ENCODE results near the gene KLK7. TPM values are rescaled to one million over a fixed set of nuclear protein-coding genes. Genes with fewer than 3 reads are reported as not detected.

Gene KLK7
- total RNA-seq, 1 experiment from 2014 or later: not detected

DNA sequence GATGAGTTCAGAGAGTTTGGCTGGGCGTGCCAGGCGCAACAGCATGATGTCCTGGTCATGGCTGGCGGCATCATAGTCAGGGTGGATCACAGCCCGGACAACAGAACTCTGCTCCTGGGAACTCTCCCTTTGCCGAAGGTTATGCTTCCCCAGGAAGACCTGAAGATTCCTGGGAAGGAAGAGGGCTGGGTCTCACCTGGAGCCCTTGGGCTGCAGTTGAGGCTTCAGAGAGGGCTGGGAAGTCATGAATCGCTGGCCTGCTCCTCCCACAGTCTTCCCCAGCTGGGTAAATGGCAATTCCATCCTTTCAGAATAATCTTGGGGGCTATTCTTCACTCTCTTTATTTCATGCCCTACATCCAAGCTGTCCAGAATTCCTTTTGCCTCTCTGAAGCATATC, 20.3 kb downstream of the KLK7 start:
- Histone ChIP-seq H3K4me3 (ENCODE audit: low read depth, low read length, poor library complexity, severe bottlenecking) (no peak overlapping the region), H3K9me3 (ENCODE audit: low read depth, low read length, poor library complexity, severe bottlenecking) (no peaks in the 10 kb centered on the region), H3K27me3 (replicated peaks; ENCODE audit: insufficient read depth, low read depth, low read length, poor library complexity) (peaks cover 34% of the 10 kb centered on the region), H3K4me1 (ENCODE audit: insufficient read depth, low read length, poor library complexity, severe bottlenecking) (no peaks in the 10 kb centered on the region), H3K27ac (ENCODE audit: low read depth, low read length, poor library complexity, severe bottlenecking) (no peak overlapping the region), H3K36me3 (ENCODE audit: insufficient read depth, low read length, poor library complexity, severe bottlenecking) (no peaks in the 10 kb centered on the region)
- POLR2A ChIA-PET (ENCODE audit: low non-redundant PET): no interaction called here
- BruUV-seq (replicated peaks): no TSS peak
- DNase-seq (ENCODE audit: low spot score): no peak
- intact Hi-C loops (cut with micrococcal nuclease; ENCODE audit: unreplicated experiment): no loop called here
- no peak for TF ChIP-seq EZH2 (IDR thresholded peaks at IDR 0.05; ENCODE audit: borderline replicate concordance, low read depth, low read length, poor library complexity, severe bottlenecking)
- TF ChIP-seq, protein P1, sequence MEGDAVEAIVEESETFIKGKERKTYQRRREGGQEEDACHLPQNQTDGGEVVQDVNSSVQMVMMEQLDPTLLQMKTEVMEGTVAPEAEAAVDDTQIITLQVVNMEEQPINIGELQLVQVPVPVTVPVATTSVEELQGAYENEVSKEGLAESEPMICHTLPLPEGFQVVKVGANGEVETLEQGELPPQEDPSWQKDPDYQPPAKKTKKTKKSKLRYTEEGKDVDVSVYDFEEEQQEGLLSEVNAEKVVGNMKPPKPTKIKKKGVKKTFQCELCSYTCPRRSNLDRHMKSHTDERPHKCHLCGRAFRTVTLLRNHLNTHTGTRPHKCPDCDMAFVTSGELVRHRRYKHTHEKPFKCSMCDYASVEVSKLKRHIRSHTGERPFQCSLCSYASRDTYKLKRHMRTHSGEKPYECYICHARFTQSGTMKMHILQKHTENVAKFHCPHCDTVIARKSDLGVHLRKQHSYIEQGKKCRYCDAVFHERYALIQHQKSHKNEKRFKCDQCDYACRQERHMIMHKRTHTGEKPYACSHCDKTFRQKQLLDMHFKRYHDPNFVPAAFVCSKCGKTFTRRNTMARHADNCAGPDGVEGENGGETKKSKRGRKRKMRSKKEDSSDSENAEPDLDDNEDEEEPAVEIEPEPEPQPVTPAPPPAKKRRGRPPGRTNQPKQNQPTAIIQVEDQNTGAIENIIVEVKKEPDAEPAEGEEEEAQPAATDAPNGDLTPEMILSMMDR (conservative IDR thresholded peaks at IDR 0.05; ENCODE audit: low read depth, low read length): no peak
- CTCF ChIA-PET: no interaction called here

DNA sequence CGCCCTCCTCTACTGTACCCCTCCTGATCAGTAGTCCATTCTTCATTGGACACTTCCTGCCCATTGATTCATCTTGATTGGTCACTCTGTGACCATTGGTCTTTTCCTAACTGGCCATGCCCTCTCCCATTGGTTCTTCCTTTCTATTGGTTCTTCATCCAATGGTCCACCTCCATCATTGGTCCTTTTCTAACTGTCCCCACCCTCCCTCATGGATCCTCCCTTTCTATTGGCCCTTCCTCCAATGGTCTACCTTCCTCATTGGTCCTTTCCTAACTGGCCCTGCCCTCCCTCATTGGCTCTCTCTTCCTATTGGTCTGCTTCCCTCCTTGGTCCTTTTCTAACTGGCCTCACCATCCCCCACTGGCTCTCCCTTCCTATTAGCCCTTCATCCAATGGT, 21.5 kb downstream of the KLK7 start:
- Histone ChIP-seq H3K4me1 (ENCODE audit: insufficient read depth, low read length, poor library complexity, severe bottlenecking) (no peaks in the 10 kb centered on the region), H3K36me3 (ENCODE audit: insufficient read depth, low read length, poor library complexity, severe bottlenecking) (no peaks in the 10 kb centered on the region), H3K4me3 (ENCODE audit: low read depth, low read length, poor library complexity, severe bottlenecking) (no peak overlapping the region), H3K27ac (ENCODE audit: low read depth, low read length, poor library complexity, severe bottlenecking) (no peak overlapping the region), H3K9me3 (ENCODE audit: low read depth, low read length, poor library complexity, severe bottlenecking) (no peaks in the 10 kb centered on the region), H3K27me3 (replicated peaks; ENCODE audit: insufficient read depth, low read depth, low read length, poor library complexity) (peaks cover 35% of the 10 kb centered on the region)
- ChIA-PET POLR2A (ENCODE audit: low non-redundant PET) (no interaction called here), CTCF (no interaction called here)
- TF ChIP-seq, protein P1 (conservative IDR thresholded peaks at IDR 0.05; ENCODE audit: low read depth, low read length): no peak
- TF ChIP-seq EZH2 (IDR thresholded peaks at IDR 0.05; ENCODE audit: borderline replicate concordance, low read depth, low read length, poor library complexity, severe bottlenecking): no peak
- no TSS peak for BruUV-seq (replicated peaks)
- intact Hi-C loops (cut with micrococcal nuclease; ENCODE audit: unreplicated experiment): no loop called here
- no peak for DNase-seq (ENCODE audit: low spot score)

DNA sequence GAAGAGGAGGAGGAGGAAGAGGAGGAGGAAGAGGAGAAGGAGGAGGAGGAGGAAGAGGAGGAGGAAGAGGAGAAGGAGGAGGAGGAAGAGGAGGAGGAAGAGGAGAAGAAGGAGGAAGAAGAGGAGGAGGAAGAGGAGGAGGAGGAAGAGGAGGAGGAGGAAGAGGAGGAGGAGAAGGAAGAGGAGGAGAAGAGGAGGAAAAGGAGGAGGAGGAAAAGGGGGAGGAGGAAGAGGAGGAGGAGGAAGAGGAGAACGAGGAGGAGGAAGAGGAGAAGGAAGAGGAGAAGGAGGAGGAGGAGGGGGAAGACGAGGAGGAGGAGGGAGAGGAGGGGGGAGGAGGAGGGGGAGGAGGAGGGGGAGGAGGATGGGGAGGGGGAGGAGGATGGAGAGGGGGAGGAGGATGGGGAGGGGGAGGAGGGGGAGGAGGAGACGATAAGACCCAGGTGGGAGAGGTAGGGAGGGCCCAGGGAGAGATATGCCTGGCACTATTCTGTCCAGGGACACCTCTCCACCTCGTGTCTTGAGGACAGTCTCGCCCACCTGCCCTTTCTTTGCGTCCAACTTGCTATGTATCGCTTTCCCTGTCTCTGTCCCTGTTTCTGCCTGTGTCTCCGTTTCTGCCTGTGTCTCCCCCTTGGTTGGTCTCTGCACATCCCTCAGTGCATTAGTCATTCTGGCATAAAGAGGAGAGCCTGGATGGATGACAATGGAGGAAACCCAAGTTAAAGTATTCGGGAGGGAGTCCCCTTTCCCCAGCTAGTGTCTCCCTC, 23.8 kb downstream of the KLK7 start:
- POLR2A ChIA-PET (ENCODE audit: low non-redundant PET): no interaction called here

More for the DNA sequence above, 23.8 kb downstream of the KLK7 start:
- CTCF ChIA-PET: no interaction called here
- Histone ChIP-seq H3K36me3 (ENCODE audit: insufficient read depth, low read length, poor library complexity, severe bottlenecking) (no peaks in the 10 kb centered on the region), H3K9me3 (ENCODE audit: low read depth, low read length, poor library complexity, severe bottlenecking) (no peaks in the 10 kb centered on the region), H3K4me3 (ENCODE audit: low read depth, low read length, poor library complexity, severe bottlenecking) (no peak overlapping the region), H3K27ac (ENCODE audit: low read depth, low read length, poor library complexity, severe bottlenecking) (no peak overlapping the region), H3K27me3 (replicated peaks; ENCODE audit: insufficient read depth, low read depth, low read length, poor library complexity) (peaks cover 22% of the 10 kb centered on the region), H3K4me1 (ENCODE audit: insufficient read depth, low read length, poor library complexity, severe bottlenecking) (no peaks in the 10 kb centered on the region)
- DNase-seq (ENCODE audit: low spot score): peak; percentile 40
- BruUV-seq (replicated peaks): no TSS peak
- TF ChIP-seq, protein P1 (conservative IDR thresholded peaks at IDR 0.05; ENCODE audit: low read depth, low read length): no peak
- TF ChIP-seq EZH2 (IDR thresholded peaks at IDR 0.05; ENCODE audit: borderline replicate concordance, low read depth, low read length, poor library complexity, severe bottlenecking): no peak
- intact Hi-C loops (cut with micrococcal nuclease; ENCODE audit: unreplicated experiment): no loop called here
